H1 (cell line): ENCODE measurements around the gene URB2. TPM values are rescaled to one million over a fixed set of nuclear protein-coding genes. Genes with fewer than 3 reads are reported as not detected.

ENCODE experiments used
- CTCF ChIA-PET: fragments of 300-600 bp; sonication (Branson Sonifier 250); formaldehyde crosslinking; loops from one replicate; lab custom pipeline; 2021; ENCODE audit not compliant: partially characterized antibody; lab: Charles Lee
- POLR2A ChIA-PET: fragments of 300-600 bp; sonication (Branson Sonifier 250); formaldehyde crosslinking; loops from one replicate; lab custom pipeline; 2021; ENCODE audit warnings: inconsistent platforms; ENCODE audit not compliant: partially characterized antibody; lab: Charles Lee
- DNase-seq, 2 experiments: peaks; one replicate each; pipeline versions ENCODE4 v3.0.0 to v3.0.0-alpha.2; 2010 to 2022; ENCODE audit warnings: low spot score in 2 of 2, low read depth in 1 of 2, mixed read lengths in 1 of 2
- FAIRE-seq: peaks from 2 replicates; lab custom pipeline; 2011; peaks lifted over from hg19 to GRCh38; lab: Jason Lieb, UNC
- H2AFZ ChIP-seq: 2 replicates; pipeline ENCODE4 v1.8.1; 2012; ENCODE audit warnings: low read length, inconsistent platforms
- H2AK5ac ChIP-seq: 2 replicates; pipeline ENCODE4 v1.6.1; 2013; ENCODE audit warnings: low read depth, low read length
- H2BK120ac ChIP-seq: replicated peaks from 2 replicates; pipeline ENCODE3; 2013; ENCODE audit warnings: low read depth, low read length, inconsistent platforms
- H2BK12ac ChIP-seq: 2 replicates; pipeline ENCODE4 v1.6.1; 2013; ENCODE audit warnings: low read depth, low read length
- H2BK15ac ChIP-seq: 2 replicates; pipeline ENCODE4 v1.6.1; 2013; ENCODE audit warnings: low read length
- H2BK20ac ChIP-seq: 2 replicates; pipeline ENCODE4 v1.6.1; 2013; ENCODE audit warnings: low read length
- H2BK5ac ChIP-seq: 2 replicates; pipeline ENCODE4 v1.6.1; 2013; ENCODE audit warnings: low read depth, low read length
- H3K14ac ChIP-seq: 2 replicates; pipeline ENCODE4 v1.6.1; 2013; ENCODE audit warnings: inconsistent platforms; ENCODE audit not compliant: insufficient read length
- H3K18ac ChIP-seq: 2 replicates; pipeline ENCODE4 v1.6.1; 2013; ENCODE audit warnings: low read length; ENCODE audit errors: extremely low read depth
- H3K23ac ChIP-seq: 2 replicates; pipeline ENCODE4 v1.6.1; 2013; ENCODE audit warnings: inconsistent platforms; ENCODE audit not compliant: insufficient read length
- H3K23me2 ChIP-seq: 2 replicates; pipeline ENCODE4 v1.6.1; 2013; ENCODE audit warnings: low read depth, low read length
- H3K27ac ChIP-seq: 2 replicates; pipeline ENCODE4 v1.6.1; 2011; ENCODE audit warnings: low read depth, low read length, inconsistent platforms
- H3K27me3 ChIP-seq, 4 experiments: replicated peaks in 1 of 4; 1 replicate in 1 of 4; 2 replicates in 3 of 4; pipeline versions ENCODE4 v1.6.1 to v1.8.1; 2011 to 2013; ENCODE audit warnings: low read length in 3 of 4, mild to moderate bottlenecking in 3 of 4, inconsistent platforms in 2 of 4, mixed read lengths in 2 of 4, moderate library complexity in 1 of 4; ENCODE audit not compliant: control insufficient read depth in 3 of 4, insufficient read depth in 3 of 4; ENCODE audit errors: extremely low read depth in 1 of 4
- H3K36me3 ChIP-seq, 4 experiments: 2 replicates each; pipeline versions ENCODE4 v1.6.1 to v1.8.1; 2011 to 2013; ENCODE audit warnings: mild to moderate bottlenecking in 4 of 4, low read length in 3 of 4, moderate library complexity in 2 of 4, control low read depth in 1 of 4, inconsistent platforms in 1 of 4; ENCODE audit not compliant: insufficient read depth in 4 of 4, control insufficient read depth in 2 of 4
- H3K4ac ChIP-seq: replicated peaks from 2 replicates; pipeline ENCODE3; 2013; ENCODE audit warnings: low read length, low read depth, mixed read lengths, inconsistent platforms; ENCODE audit not compliant: insufficient read length
- H3K4me1 ChIP-seq, 4 experiments: replicated peaks in 1 of 4; 1 replicate in 1 of 4; 2 replicates in 3 of 4; pipeline versions ENCODE4 v1.6.1 to v1.8.1; 2011 to 2013; ENCODE audit warnings: low read length in 3 of 4, inconsistent platforms in 2 of 4, mixed read lengths in 1 of 4; ENCODE audit not compliant: insufficient read depth in 4 of 4, control insufficient read depth in 3 of 4
- H3K4me2 ChIP-seq, 2 experiments: 2 replicates each; pipeline versions ENCODE4 v1.6.1 to v1.8.1; 2011 to 2013; ENCODE audit warnings: low read depth in 2 of 2, low read length in 2 of 2, control low read depth in 1 of 2, inconsistent platforms in 1 of 2, mild to moderate bottlenecking in 1 of 2; ENCODE audit not compliant: insufficient read depth in 1 of 2
- H3K4me3 ChIP-seq, 4 experiments: fragments of 200-600, 300-600 bp in 1 of 4; sonication (generic), shearing (Covaris generic), sonication (Bioruptor Twin) in 1 of 4; 2 replicates each; pipeline versions ENCODE4 v1.5.1 to v1.8.1; 2011 to 2016; ENCODE audit warnings: low read length in 4 of 4, low read depth in 3 of 4, control low read depth in 2 of 4, inconsistent platforms in 2 of 4, mild to moderate bottlenecking in 2 of 4, mixed read lengths in 1 of 4, moderate library complexity in 1 of 4; ENCODE audit not compliant: insufficient read depth in 2 of 4; ENCODE audit errors: extremely low read depth in 1 of 4
- H3K56ac ChIP-seq: replicated peaks from 2 replicates; pipeline ENCODE3; 2013; ENCODE audit warnings: low read depth, mild to moderate bottlenecking, mixed read lengths, low read length, inconsistent platforms; ENCODE audit not compliant: insufficient read length
- H3K79me1 ChIP-seq: 2 replicates; pipeline ENCODE4 v1.6.1; 2013; ENCODE audit warnings: low read depth, low read length, control low read depth
- H3K79me2 ChIP-seq, 2 experiments: 2 replicates each; pipeline versions ENCODE4 v1.6.1 to v1.8.1; 2012 to 2013; ENCODE audit warnings: low read length in 2 of 2, mild to moderate bottlenecking in 2 of 2, inconsistent platforms in 1 of 2; ENCODE audit not compliant: insufficient read depth in 2 of 2, control insufficient read depth in 1 of 2
- H3K9ac ChIP-seq, 4 experiments: replicated peaks in 1 of 4; 1 replicate in 1 of 4; 2 replicates in 3 of 4; pipeline versions ENCODE4 v1.6.1 to v1.8.1; 2011 to 2013; ENCODE audit warnings: low read depth in 3 of 4, low read length in 3 of 4, control low read depth in 2 of 4, mild to moderate bottlenecking in 2 of 4, moderate library complexity in 2 of 4, inconsistent platforms in 1 of 4; ENCODE audit errors: extremely low read depth in 1 of 4
- H3K9me3 ChIP-seq, 2 experiments: 2 replicates each; pipeline versions ENCODE4 v1.6.1 to v1.8.1; 2012 to 2013; ENCODE audit warnings: mild to moderate bottlenecking in 2 of 2, moderate library complexity in 2 of 2, control low read depth in 1 of 2, inconsistent platforms in 1 of 2, low read depth in 1 of 2, low read length in 1 of 2, mixed read lengths in 1 of 2; ENCODE audit not compliant: insufficient read depth in 2 of 2
- H4K20me1 ChIP-seq, 2 experiments: replicated peaks in 1 of 2; 2 replicates each; pipeline versions ENCODE3 to v1.8.1; 2011 to 2013; ENCODE audit warnings: inconsistent platforms in 2 of 2, low read length in 2 of 2, mild to moderate bottlenecking in 1 of 2; ENCODE audit not compliant: insufficient read depth in 2 of 2, control insufficient read depth in 1 of 2
- H4K5ac ChIP-seq: 2 replicates; pipeline ENCODE4 v1.6.1; 2013; ENCODE audit warnings: low read length, low read depth, mixed read lengths, inconsistent platforms; ENCODE audit not compliant: insufficient read length
- H4K8ac ChIP-seq: 2 replicates; pipeline ENCODE4 v1.8.0; 2013; ENCODE audit warnings: mild to moderate bottlenecking, moderate library complexity, low read length, inconsistent platforms; ENCODE audit not compliant: insufficient read depth; ENCODE audit errors: extremely low read depth
- H4K91ac ChIP-seq: replicated peaks from 2 replicates; pipeline ENCODE3; 2013; ENCODE audit warnings: low read length, mixed read lengths, inconsistent platforms; ENCODE audit not compliant: insufficient read length
- WGBS, 2 experiments: shearing (Covaris generic) in 1 of 2; methylation state at CpG; one replicate each; pipeline versions ENCODE4 v1.1.6 to v1.1.7; 2013 to 2015; ENCODE audit warnings: low lambda C conversion rate in 2 of 2, mixed read lengths in 2 of 2, inconsistent platforms in 1 of 2, low coverage in 1 of 2, missing lambda C conversion rate in 1 of 2; ENCODE audit not compliant: insufficient replicate concordance in 2 of 2, insufficient coverage in 1 of 2, insufficient read length in 1 of 2; ENCODE audit errors: extremely low coverage in 1 of 2, missing lambda C conversion rate in 1 of 2; 5-methylcytosine and 5-hydroxymethylcytosine counted together
- polyA plus RNA-seq, 7 experiments: library from polyadenylated mRNA; depleted of rRNA in 3 of 7; stranded (reverse) in 5 of 7; unstranded in 2 of 7; fragments of >200 nt in 5 of 7; fragments of 200-250 nt in 2 of 7; gene quantifications; 1 replicate in 5 of 7; 2 replicates in 1 of 7; 4 replicates in 1 of 7; pipeline versions ENCODE4 v1.2.1 to v1.2.3, GENCODE V29; 2011 to 2013; ENCODE audit warnings: missing spikeins in 2 of 7, mixed read lengths in 2 of 7
- total RNA-seq: library from RNA; stranded (reverse); fragmentation: NEBNext Ultra II Directional; extraction: Animal tissue kit (Norgen Biotek cat#: 25700); gene quantifications from 2 replicates; pipeline ENCODE4 v1.2.1, GENCODE V29; 2021

URB2 gene
- total and polyA plus RNA-seq, 2 of the 8 experiments (the other 6 are each of a cell fraction or from before 2014, with no cell fraction given), result 13.7 to 33.0 TPM

- DNase-seq (no peak), FAIRE-seq (no peak)
- no peak overlapping the region for H2AFZ ChIP-seq
- H4K20me1 ChIP-seq, result peaks cover 7 to 15% of the 10 kb centered on the region in 2 experiments
- CTCF ChIA-PET, result no interaction called here
- H3K36me3 ChIP-seq, result peaks cover 15 to 62% (median 55%) of the 10 kb centered on the region in 4 experiments; a peak in 7 of 8 replicates
- no peak overlapping the region for H4K5ac ChIP-seq
- no peak overlapping the region for H3K4me2 ChIP-seq
- H3K23ac ChIP-seq, result no peak overlapping the region
- 93% methylated on average over 15 of the region's 15 CpGs; no CpG with 5 or more reads in 1 of the 2 experiments for WGBS, 2 experiments
- no peak overlapping the region for H3K4ac ChIP-seq
- peak overlapping the region; percentile 3; the same call in 1 of the 2 replicates for H2BK5ac ChIP-seq
- H2BK20ac ChIP-seq, result no peak overlapping the region
- H4K91ac ChIP-seq, result no peak overlapping the region
- H2AK5ac ChIP-seq, result no peak overlapping the region
- H2BK15ac ChIP-seq, result no peak overlapping the region
- peaks cover 18% of the 10 kb centered on the region for H3K79me1 ChIP-seq
- H3K18ac ChIP-seq, result no peak overlapping the region
- H4K8ac ChIP-seq, result no peak overlapping the region
- peaks cover 0 to 28% of the 10 kb centered on the region in 2 experiments; a peak in 2 of 4 replicates for H3K79me2 ChIP-seq
- H3K14ac ChIP-seq, result no peak overlapping the region
- H3K23me2 ChIP-seq, result no peaks in the 10 kb centered on the region
- H3K4me3 ChIP-seq, result no peak overlapping the region
- no peak overlapping the region for H3K27ac ChIP-seq
- no peak overlapping the region for H3K9ac ChIP-seq
- POLR2A ChIA-PET, result interaction anchor here (1.4 kb wide), 1 partner anchor 10 kb away, joined by 4 read pairs; no protein-coding TSS in a partner anchor
- no peak overlapping the region for H3K56ac ChIP-seq
- no peaks in the 10 kb centered on the region for H3K9me3 ChIP-seq
- H3K27me3 ChIP-seq, result no peaks in the 10 kb centered on the region
- no peaks in the 10 kb centered on the region for H3K4me1 ChIP-seq
- H2BK12ac ChIP-seq, result no peak overlapping the region
- no peak overlapping the region for H2BK120ac ChIP-seq
Observed at GRCh38 chr1:229645324-229645993, 19.4 kb downstream of the URB2 start.
